PC-3 (cell line): Measurements from ENCODE around the gene CACNA1S. TPM values are rescaled to one million over a fixed set of nuclear protein-coding genes. Genes with fewer than 3 reads are reported as not detected.
A peak's percentile ranks its signal among the peaks of the same experiment; 100 is the strongest.

Source experiments
- ATAC-seq: fragments of 200-7000 bp; cut with Tn5 transposase; 2 replicates; pipeline ENCODE4 v1.9.1; 2020; ENCODE audit warnings: mild to moderate bottlenecking, moderate library complexity
- BruUV-seq: library from RNA; stranded (reverse); fragments of 400-500 nt; replicated peaks from 2 replicates; lab custom pipeline; 2021; lab: Mats Ljungman, UMichigan
- CTCF ChIA-PET: fragments of 300-600 bp; sonication (Branson Sonifier 250); formaldehyde crosslinking; loops from one replicate; lab custom pipeline; 2022; ENCODE audit warnings: antibody characterized with exemption; lab: Charles Lee
- POLR2A ChIA-PET: fragments of 300-600 bp; sonication (Branson Sonifier 250); formaldehyde crosslinking; loops from one replicate; lab custom pipeline; 2022; ENCODE audit warnings: antibody characterized with exemption; ENCODE audit not compliant: unreplicated experiment; lab: Charles Lee
- DNase-seq: peaks from one replicate; pipeline ENCODE4 v3.0.0-alpha.2; 2015
- H2AFZ ChIP-seq: fragments of 300-600 bp; sonication (generic); 2 replicates; pipeline ENCODE4 v1.6.0; 2016; ENCODE audit warnings: antibody characterized with exemption, low read length
- H3F3A ChIP-seq: fragments of 300-600 bp; sonication (generic); one replicate; pipeline ENCODE4 v1.6.0; 2017; ENCODE audit warnings: antibody characterized with exemption, low read length, control low read depth, mild to moderate bottlenecking; ENCODE audit not compliant: unreplicated experiment
- H3K27ac ChIP-seq: fragments of 300-600 bp; sonication (generic); 2 replicates; pipeline ENCODE4 v1.5.1; 2016; ENCODE audit warnings: mild to moderate bottlenecking, low read length
- H3K27me3 ChIP-seq: fragments of 300-600 bp; sonication (generic); 2 replicates; pipeline ENCODE4 v1.6.1; 2016; ENCODE audit warnings: low read length, mixed read lengths
- H3K36me3 ChIP-seq: fragments of 300-600 bp; sonication (generic); 2 replicates; pipeline ENCODE4 v1.6.1; 2016; ENCODE audit warnings: low read depth, mixed run types, low read length, mixed read lengths
- H3K4me1 ChIP-seq: fragments of 300-600 bp; sonication (generic); 2 replicates; pipeline ENCODE4 v1.5.1; 2016; ENCODE audit warnings: low read length; ENCODE audit not compliant: insufficient read depth
- H3K4me2 ChIP-seq: fragments of 300-600 bp; sonication (generic); 2 replicates; pipeline ENCODE4 v1.6.0; 2016; ENCODE audit warnings: low read length
- H3K4me3 ChIP-seq: fragments of 300-600 bp; sonication (generic); 2 replicates; pipeline ENCODE4 v1.5.1; 2016; ENCODE audit warnings: mild to moderate bottlenecking, low read length, mixed read lengths
- H3K79me2 ChIP-seq: fragments of 300-600 bp; sonication (generic); 2 replicates; pipeline ENCODE4 v1.6.1; 2017; ENCODE audit warnings: low read length, mixed read lengths
- H3K9ac ChIP-seq: fragments of 300-600 bp; sonication (generic); 2 replicates; pipeline ENCODE4 v1.6.0; 2016; ENCODE audit warnings: mild to moderate bottlenecking, low read length
- H3K9me2 ChIP-seq: fragments of 300-600 bp; sonication (generic); replicated peaks from 2 replicates; pipeline ENCODE4 v1.6.1; 2016; ENCODE audit warnings: mixed run types, low read length, mixed read lengths
- H3K9me3 ChIP-seq: fragments of 300-600 bp; sonication (generic); 2 replicates; pipeline ENCODE4 v1.6.1; 2016; ENCODE audit warnings: low read length, mixed read lengths
- H4K20me1 ChIP-seq: fragments of 300-600 bp; sonication (generic); 2 replicates; pipeline ENCODE4 v1.6.1; 2016; ENCODE audit warnings: low read length, mixed read lengths
- EZH2 ChIP-seq: fragments of 300-600 bp; sonication (generic); IDR thresholded peaks from one replicate; pipeline ENCODE4 v1.6.1; 2017; ENCODE audit warnings: antibody characterized with exemption, mild to moderate bottlenecking, low read length; ENCODE audit not compliant: unreplicated experiment
- EZH2phosphoT487 ChIP-seq: fragments of 300-600 bp; sonication (generic); IDR thresholded peaks from 2 replicates; pipeline ENCODE4 v1.6.1; 2018; ENCODE audit warnings: mild to moderate bottlenecking, antibody characterized with exemption, low read length, borderline replicate concordance
- intact Hi-C: fragments of 100-400 bp; cut with micrococcal nuclease; formaldehyde crosslinking; loops from 2 replicates; pipeline ENCODE4 v1.9.0; 2023
- total RNA-seq: library from RNA; depleted of rRNA; stranded (reverse); fragments of >200 nt; gene quantifications from 2 replicates; pipeline ENCODE4 v1.2.3, GENCODE V29; 2014
- TF ChIP-seq, protein P1 (sequence below): fragments of 300-600 bp; sonication (generic); conservative IDR thresholded peaks from 2 replicates; pipeline ENCODE4 v1.5.1; 2017; ENCODE audit warnings: antibody characterized with exemption, low read depth, mild to moderate bottlenecking, low read length

Gene CACNA1S
- total RNA-seq, 1 experiment from 2014 or later = not detected

DNA sequence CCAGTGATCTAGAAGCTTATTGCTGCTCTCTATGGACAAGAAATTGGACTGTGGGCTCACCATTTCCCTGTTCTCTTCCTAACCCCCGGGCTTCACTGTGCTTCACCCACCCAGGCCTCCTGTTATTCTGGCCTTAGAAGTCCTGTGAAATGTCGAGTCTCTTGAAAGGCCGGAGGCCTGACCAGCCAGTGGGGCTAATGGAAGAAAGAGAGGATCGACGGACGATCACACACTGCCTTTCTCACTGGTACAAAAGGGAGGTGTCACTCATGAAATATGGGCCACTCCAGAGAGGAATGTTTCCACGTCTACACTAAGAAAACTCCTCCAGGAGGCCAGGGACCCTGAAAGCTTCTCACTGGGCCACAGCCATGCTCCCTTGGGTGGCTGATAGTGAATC, 36.1 kb downstream of the CACNA1S start:
- CTCF ChIA-PET = no interaction called here
- no peak overlapping the region for H2AFZ ChIP-seq
- no peaks in the 10 kb centered on the region for H3K36me3 ChIP-seq
- DNase-seq (no peak), ATAC-seq (no peak)
- H4K20me1 ChIP-seq = no peaks in the 10 kb centered on the region
- H3K9me2 ChIP-seq = 0 out of 2 replicates have a peak, but pooled peaks cover 4% of the 10 kb centered on the region
- H3K27ac ChIP-seq = no peak overlapping the region
- no peaks in the 10 kb centered on the region for H3K9me3 ChIP-seq
- no TSS peak for BruUV-seq
- peaks cover 37% of the 10 kb centered on the region for H3K27me3 ChIP-seq
- peaks cover 9% of the 10 kb centered on the region for H3K4me1 ChIP-seq
- TF ChIP-seq, protein P1, sequence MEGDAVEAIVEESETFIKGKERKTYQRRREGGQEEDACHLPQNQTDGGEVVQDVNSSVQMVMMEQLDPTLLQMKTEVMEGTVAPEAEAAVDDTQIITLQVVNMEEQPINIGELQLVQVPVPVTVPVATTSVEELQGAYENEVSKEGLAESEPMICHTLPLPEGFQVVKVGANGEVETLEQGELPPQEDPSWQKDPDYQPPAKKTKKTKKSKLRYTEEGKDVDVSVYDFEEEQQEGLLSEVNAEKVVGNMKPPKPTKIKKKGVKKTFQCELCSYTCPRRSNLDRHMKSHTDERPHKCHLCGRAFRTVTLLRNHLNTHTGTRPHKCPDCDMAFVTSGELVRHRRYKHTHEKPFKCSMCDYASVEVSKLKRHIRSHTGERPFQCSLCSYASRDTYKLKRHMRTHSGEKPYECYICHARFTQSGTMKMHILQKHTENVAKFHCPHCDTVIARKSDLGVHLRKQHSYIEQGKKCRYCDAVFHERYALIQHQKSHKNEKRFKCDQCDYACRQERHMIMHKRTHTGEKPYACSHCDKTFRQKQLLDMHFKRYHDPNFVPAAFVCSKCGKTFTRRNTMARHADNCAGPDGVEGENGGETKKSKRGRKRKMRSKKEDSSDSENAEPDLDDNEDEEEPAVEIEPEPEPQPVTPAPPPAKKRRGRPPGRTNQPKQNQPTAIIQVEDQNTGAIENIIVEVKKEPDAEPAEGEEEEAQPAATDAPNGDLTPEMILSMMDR = no peak
- TF ChIP-seq EZH2phosphoT487 (no peak), EZH2 (no peak)
- H3K9ac ChIP-seq = no peak overlapping the region
- H3K4me2 ChIP-seq = no peak overlapping the region
- intact Hi-C loops = no loop called here
- POLR2A ChIA-PET = no interaction called here
- H3F3A ChIP-seq = no peaks in the 10 kb centered on the region
- no peak overlapping the region for H3K4me3 ChIP-seq
- no peaks in the 10 kb centered on the region for H3K79me2 ChIP-seq

DNA sequence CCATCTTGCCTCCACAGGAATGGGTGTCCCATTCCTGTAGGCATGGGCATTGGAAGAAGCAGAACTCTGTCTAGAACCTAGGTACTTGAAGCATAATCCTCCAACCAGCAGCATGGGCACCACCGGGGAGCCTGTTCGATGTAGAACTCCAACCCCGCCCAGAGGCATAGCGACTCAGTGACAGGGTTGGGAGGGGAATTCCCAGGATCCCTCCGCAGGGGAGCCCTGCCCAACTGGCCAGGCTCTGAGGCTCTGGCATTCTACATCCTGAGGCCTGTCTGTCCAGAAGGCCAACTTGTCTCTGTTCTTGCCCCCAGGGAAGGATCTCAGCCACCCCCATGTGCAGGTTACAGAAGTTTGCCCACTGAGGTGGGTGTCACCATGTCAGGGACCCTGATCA, 38.2 kb downstream of the CACNA1S start:
- DNase-seq = no peak
- ChIA-PET CTCF (no interaction called here), POLR2A (no interaction called here)
- Histone ChIP-seq H3K27me3 (peaks cover 41% of the 10 kb centered on the region), H3K36me3 (no peaks in the 10 kb centered on the region), H4K20me1 (no peaks in the 10 kb centered on the region), H3K79me2 (no peaks in the 10 kb centered on the region), H3K4me1 (peaks cover 9% of the 10 kb centered on the region), H3K9me3 (no peaks in the 10 kb centered on the region), H3K4me2 (no peak overlapping the region), H3K27ac (no peak overlapping the region), H3K9ac (no peak overlapping the region), H2AFZ (no peak overlapping the region), H3K9me2 (0 out of 2 replicates have a peak, but pooled peaks cover 4% of the 10 kb centered on the region), H3K4me3 (no peak overlapping the region), H3F3A (no peaks in the 10 kb centered on the region)
- BruUV-seq = no TSS peak
- no peak for TF ChIP-seq EZH2
- TF ChIP-seq EZH2phosphoT487 = no peak
- TF ChIP-seq, protein P1 = no peak
- ATAC-seq = no peak
- intact Hi-C loops = no loop called here

DNA sequence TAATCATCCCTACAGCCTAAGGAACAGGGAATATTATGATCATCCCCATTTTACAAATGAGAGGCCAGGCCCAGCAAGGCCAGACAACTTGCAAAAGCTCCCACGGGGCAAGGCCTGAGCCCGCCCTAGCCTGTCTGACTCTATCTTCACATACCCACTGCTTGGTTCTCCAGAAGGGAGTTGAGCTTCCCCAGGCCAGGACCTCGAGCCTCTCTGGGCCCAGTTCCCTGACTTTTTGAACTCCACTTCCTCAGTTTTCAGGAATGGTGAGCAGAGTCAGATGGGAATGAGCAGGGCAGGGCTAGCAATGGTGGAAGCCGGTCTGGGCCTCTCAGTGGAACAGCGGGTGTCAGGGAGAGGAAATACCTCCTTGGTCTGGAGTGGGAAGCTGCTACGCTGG, 39.3 kb downstream of the CACNA1S start:
- ChIA-PET CTCF (interaction anchor here (1.5 kb wide), 1 partner anchor 46 kb away, joined by 5 read pairs; no protein-coding TSS in a partner anchor), POLR2A (interaction anchor here (0.6 kb wide), 2 partner anchors 158 to 190 kb away, joined by 5 to 6 read pairs; no protein-coding TSS in a partner anchor)
- no peak for ATAC-seq
- Histone ChIP-seq H4K20me1 (no peaks in the 10 kb centered on the region), H3K27me3 (peaks cover 43% of the 10 kb centered on the region), H3K4me2 (no peak overlapping the region), H3K9me2 (0 out of 2 replicates have a peak, but pooled peaks cover 4% of the 10 kb centered on the region), H3K9me3 (no peaks in the 10 kb centered on the region), H3K4me3 (no peak overlapping the region), H3K36me3 (no peaks in the 10 kb centered on the region), H2AFZ (no peak overlapping the region), H3K27ac (no peak overlapping the region), H3K9ac (peak overlapping the region; percentile 0; the same call in 1 of the 2 replicates), H3K4me1 (peaks cover 9% of the 10 kb centered on the region), H3F3A (no peaks in the 10 kb centered on the region), H3K79me2 (no peaks in the 10 kb centered on the region)
- no peak for DNase-seq
- TF ChIP-seq EZH2 = no peak
- TF ChIP-seq, protein P1 = no peak
- no peak for TF ChIP-seq EZH2phosphoT487
- intact Hi-C loops = no loop called here
- BruUV-seq = no TSS peak
